Esophagus muscularis mucosa (tissue), 4 donors: ENCODE measurements around the gene NBEA.

ENCODE experiments used
- CTCF ChIP-seq, 3 experiments: fragments of 200-600 bp in 2 of 3; fragments of 450-650 bp in 1 of 3; sonication (generic) in 2 of 3; IDR thresholded peaks; one replicate each; pipeline ENCODE4 v1.5.1; 2017 to 2019; ENCODE audit warnings: antibody characterized with exemption in 3 of 3, mild to moderate bottlenecking in 2 of 3, moderate library complexity in 1 of 3
- EP300 ChIP-seq: sonication (generic); formaldehyde crosslinking; IDR thresholded peaks from one replicate; pipeline ENCODE4 v1.6.1; 2017; ENCODE audit warnings: antibody characterized with exemption
- POLR2A ChIP-seq: fragments of 450-650 bp; IDR thresholded peaks from one replicate; pipeline ENCODE4 v1.6.1; 2017; ENCODE audit warnings: antibody characterized with exemption, moderate library complexity, mild to moderate bottlenecking, low read depth
- POLR2AphosphoS5 ChIP-seq, 2 donors: sonication (generic); formaldehyde crosslinking; IDR thresholded peaks; one replicate each; pipeline ENCODE4 v1.6.1; 2017; ENCODE audit warnings: antibody characterized with exemption in 2 of 2

GRCh38 chr13:35342440-35342839 is 400.4 kb downstream of the NBEA start:
- no peak for TF ChIP-seq POLR2A
- no peak for TF ChIP-seq CTCF (IDR thresholded peaks at IDR 0.05)
- no peak for TF ChIP-seq EP300
- TF ChIP-seq POLR2AphosphoS5 (IDR thresholded peaks at IDR 0.05) = no peak
